GM12878 (cell line): Measurements from ENCODE around the gene SECISBP2. TPM values are rescaled to one million over a fixed set of nuclear protein-coding genes. Genes with fewer than 3 reads are reported as not detected.

ENCODE experiments used
- ATAC-seq: fragments of 200-7000 bp; cut with Tn5 transposase; 3 replicates; pipeline ENCODE4 v1.9.1; 2020; ENCODE audit warnings: mild to moderate bottlenecking, moderate library complexity
- BruUV-seq: library from RNA; stranded (reverse); fragments of 400-500 nt; replicated peaks from 2 replicates; lab custom pipeline; 2021; lab: Mats Ljungman, UMichigan
- CTCF ChIA-PET: fragments of 300-600 bp; sonication (Branson Sonifier 250); formaldehyde crosslinking; extraction: SDS; loops from one replicate; lab custom pipeline; 2021; ENCODE audit warnings: inconsistent platforms; lab: Yijun Ruan, JAX
- POLR2A ChIA-PET: fragments of 350-600 bp; formaldehyde crosslinking; extraction: SDS; loops from one replicate; lab custom pipeline; 2021; ENCODE audit warnings: inconsistent platforms; lab: Charles Lee
- RAD21 ChIA-PET: fragments of 300-600 bp; sonication (Branson Sonifier 250); formaldehyde crosslinking; loops from one replicate; lab custom pipeline; 2023; ENCODE audit warnings: antibody characterized with exemption; ENCODE audit not compliant: unreplicated experiment; lab: Charles Lee
- SMC1A ChIA-PET: fragments of 300-600 bp; sonication (Branson Sonifier 250); formaldehyde crosslinking; loops from one replicate; lab custom pipeline; 2023; ENCODE audit not compliant: unreplicated experiment, uncharacterized antibody; lab: Charles Lee
- DNase-seq: peaks from one replicate; pipeline ENCODE4 v3.0.0-alpha.2; 2011; ENCODE audit warnings: low read depth, low spot score
- FAIRE-seq: peaks from 3 replicates; lab custom pipeline; 2011; peaks lifted over from hg19 to GRCh38; lab: Jason Lieb, UNC
- H2AFZ ChIP-seq: 2 replicates; pipeline ENCODE4 v1.6.0; 2011; ENCODE audit warnings: low read depth, low read length, control low read depth; ENCODE audit not compliant: control insufficient read depth
- H3K27ac ChIP-seq: 2 replicates; pipeline ENCODE4 v1.5.1; 2011; ENCODE audit warnings: control low read depth; ENCODE audit not compliant: control insufficient read depth, insufficient read depth
- H3K27me3 ChIP-seq, 2 experiments: replicated peaks in 1 of 2; 2 replicates each; pipeline versions ENCODE4 v1.6.0 to v1.6.1; 2011; ENCODE audit warnings: low read length in 1 of 2; ENCODE audit not compliant: control insufficient read depth in 2 of 2, insufficient read depth in 2 of 2
- H3K36me3 ChIP-seq, 2 experiments: 2 replicates each; pipeline ENCODE4 v1.5.1; 2011; ENCODE audit warnings: low read length in 1 of 2; ENCODE audit not compliant: control insufficient read depth in 2 of 2, insufficient read depth in 2 of 2
- H3K4me1 ChIP-seq: 2 replicates; pipeline ENCODE4 v1.6.1; 2011; ENCODE audit warnings: mild to moderate bottlenecking, low read length, moderate library complexity, mixed read lengths; ENCODE audit not compliant: control insufficient read depth, insufficient read depth
- H3K4me2 ChIP-seq: 2 replicates; pipeline ENCODE4 v1.6.0; 2011; ENCODE audit warnings: control low read depth; ENCODE audit not compliant: control insufficient read depth, insufficient read depth
- H3K4me3 ChIP-seq: fragments of 200-600 bp; sonication (generic); 2 replicates; pipeline ENCODE4 v1.5.1; 2016
- H3K79me2 ChIP-seq: 2 replicates; pipeline ENCODE4 v1.6.0; 2011; ENCODE audit warnings: low read length; ENCODE audit not compliant: control insufficient read depth, insufficient read depth
- H3K9ac ChIP-seq: 2 replicates; pipeline ENCODE4 v1.8.0; 2011; ENCODE audit warnings: low read length, control low read depth, mixed read lengths; ENCODE audit not compliant: control insufficient read depth, insufficient read depth
- H3K9me3 ChIP-seq: replicated peaks from 3 replicates; pipeline ENCODE4 v1.5.1; 2011; ENCODE audit warnings: mild to moderate bottlenecking, low read length; ENCODE audit not compliant: control insufficient read depth, insufficient read depth
- H4K20me1 ChIP-seq: 2 replicates; pipeline ENCODE4 v1.6.0; 2011; ENCODE audit not compliant: control insufficient read depth, insufficient read depth
- BACH1 ChIP-seq: fragments of 450-650 bp; IDR thresholded peaks from 2 replicates; pipeline ENCODE4 v1.6.1; 2017; ENCODE audit warnings: mild to moderate bottlenecking, borderline replicate concordance
- CREM ChIP-seq: IDR thresholded peaks from 2 replicates; pipeline ENCODE4 v1.6.1; 2014; ENCODE audit warnings: antibody characterized with exemption, low read depth
- NFXL1 ChIP-seq: fragments of 450-650 bp; IDR thresholded peaks from 2 replicates; pipeline ENCODE4 v1.6.1; 2017; ENCODE audit warnings: antibody characterized with exemption, mild to moderate bottlenecking, borderline replicate concordance
- PBX3 ChIP-seq: IDR thresholded peaks from 2 replicates; pipeline ENCODE4 v1.6.1; 2011; ENCODE audit warnings: mild to moderate bottlenecking, low read depth, low read length, moderate library complexity; ENCODE audit not compliant: insufficient replicate concordance
- RELB ChIP-seq: fragments of 450-650 bp; IDR thresholded peaks from 2 replicates; pipeline ENCODE4 v1.6.1; 2017; ENCODE audit warnings: low read depth, mild to moderate bottlenecking, moderate library complexity
- ZBED1 ChIP-seq: IDR thresholded peaks from 2 replicates; pipeline ENCODE4 v1.6.1; 2016; ENCODE audit warnings: borderline replicate concordance
- ZNF687 ChIP-seq: fragments of 450-650 bp; IDR thresholded peaks from 2 replicates; pipeline ENCODE4 v1.6.1; 2017; ENCODE audit warnings: mild to moderate bottlenecking, moderate library complexity
- WGBS: methylation state at CpG from one replicate; pipeline ENCODE4 v1.1.6; 2016; ENCODE audit warnings: low lambda C conversion rate; ENCODE audit not compliant: insufficient replicate concordance, insufficient coverage; ENCODE audit errors: missing lambda C conversion rate; 5-methylcytosine and 5-hydroxymethylcytosine counted together
- in situ Hi-C: fragments of 300-500 bp; cut with MboI; formaldehyde crosslinking; loops from 9 replicates; pipeline ENCODE4 v1.14.3; 2018; ENCODE audit warnings: mixed read lengths
- intact Hi-C: fragments of 100-400 bp; cut with micrococcal nuclease; formaldehyde crosslinking; loops from one replicate; pipeline ENCODE4 v1.14.2; 2022; ENCODE audit not compliant: unreplicated experiment
- polyA plus RNA-seq, 11 experiments: library from polyadenylated mRNA; depleted of rRNA in 4 of 11; unstranded in 6 of 11; stranded (reverse) in 5 of 11; fragments of >200 nt; fragmentation: Nextera tagmentation in 4 of 11; fragmentation: Illumina TruSeq in 1 of 11; extraction: Ambion mirVana in 4 of 11; extraction: Trizol in 1 of 11; gene quantifications; 1 replicate in 1 of 11; 2 replicates in 10 of 11; pipeline versions ENCODE4 v1.2.1 to v1.2.3, GENCODE V29; 2011 to 2016; ENCODE audit warnings: inconsistent platforms in 2 of 11, missing spikeins in 2 of 11, low read depth in 1 of 11
- total RNA-seq, 4 experiments: library from RNA; depleted of rRNA in 3 of 4; stranded (reverse); fragments of >200 nt in 3 of 4; fragmentation: Illumina TruSeq in 1 of 4; extraction: Trizol in 1 of 4; gene quantifications; 2 replicates each; pipeline versions ENCODE4 v1.2.1 to v1.2.3, GENCODE V29; 2013 to 2021

The SECISBP2 gene
- total and polyA plus RNA-seq, 10 of the 15 experiments (the other 5 are each of a cell fraction or from before 2014, with no cell fraction given), result 4.6 to 50.5 (median 31.9) TPM

GRCh38 chr9:89291741-89292140 is 26.6 kb upstream of the SECISBP2 start:
- intact Hi-C loops, result no loop called here
- CTCF ChIA-PET, result no interaction called here
- Histone ChIP-seq H3K79me2 (no peaks in the 10 kb centered on the region), H3K36me3 (no peaks in the 10 kb centered on the region), H3K4me2 (no peak overlapping the region), H3K27ac (no peak overlapping the region), H2AFZ (no peak overlapping the region), H3K27me3 (no peaks in the 10 kb centered on the region), H3K4me3 (no peak overlapping the region), H3K9ac (no peak overlapping the region), H3K4me1 (no peaks in the 10 kb centered on the region), H4K20me1 (no peaks in the 10 kb centered on the region), H3K9me3 (no peaks in the 10 kb centered on the region; the same call in 2 of the 3 replicates)
- 98% methylated on average over 2 of the region's 2 CpGs for WGBS
- POLR2A ChIA-PET, result no interaction called here
- BruUV-seq, result no TSS peak
- RAD21 ChIA-PET, result no interaction called here
- DNase-seq (no peak), ATAC-seq (no peak), FAIRE-seq (no peak)
- in situ Hi-C loops, result no loop called here
- SMC1A ChIA-PET, result interaction anchor here (0.6 kb wide), 1 partner anchor 766 kb away, joined by 3 read pairs; no protein-coding TSS in a partner anchor
- TF ChIP-seq ZBED1, result no peak
- TF ChIP-seq CREM, result no peak
- TF ChIP-seq ZNF687, result no peak
- no peak for TF ChIP-seq NFXL1
- no peak for TF ChIP-seq RELB
- TF ChIP-seq PBX3, result no peak
- TF ChIP-seq BACH1, result no peak
